ENCODE measurements around the gene STPG4. TPM values are rescaled to one million over a fixed set of nuclear protein-coding genes. Genes with fewer than 3 reads are reported as not detected.
"Not testable (repeated sequence)": the region's sequence is repeated elsewhere in the genome, so short reads cannot be mapped to it uniquely, and the experiment has no call there.

The STPG4 gene
- total RNA-seq, 6 donors from 2014 or later: 0.40 to 1.2 (median 0.48) TPM; not detected in 2

DNA sequence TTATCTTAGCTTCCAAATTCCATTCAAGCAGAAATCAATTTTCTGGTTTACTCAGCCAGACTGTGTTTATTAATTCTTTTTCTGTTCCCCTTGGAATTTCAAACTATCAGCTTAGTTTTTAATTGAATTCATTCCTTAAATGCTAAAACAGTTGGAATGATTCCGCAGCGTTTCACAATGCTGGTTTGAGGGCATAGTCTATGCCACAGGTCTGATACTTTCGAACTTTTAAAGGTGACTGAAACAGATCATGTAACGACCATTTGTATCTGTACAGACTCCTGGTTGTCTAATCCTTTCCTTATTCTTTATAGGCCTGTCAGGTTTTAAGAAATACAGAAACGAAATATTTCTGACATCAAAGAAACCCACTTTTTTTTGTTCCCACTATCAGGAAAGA, 45.4 kb downstream of the STPG4 start:
- Histone ChIP-seq H3K27ac (no peak overlapping the region), H3K27me3 (no peaks in the 10 kb centered on the region), H3K4me3 (no peak overlapping the region), H3K36me3 (no peaks in the 10 kb centered on the region), H3K9me3 (no peaks in the 10 kb centered on the region), H3K4me1 (no peaks in the 10 kb centered on the region)
- ATAC-seq (ENCODE audit: low FRiP score in 2 of 2): no peak
- 86 to 92% methylated on average over 5 of the region's 5 CpGs for WGBS, 2 donors
- no peak for TF ChIP-seq POLR2A (IDR thresholded peaks at IDR 0.05)
- TF ChIP-seq POLR2AphosphoS5 (IDR thresholded peaks at IDR 0.05): no peak
- no peak for TF ChIP-seq EP300 (IDR thresholded peaks at IDR 0.05)
- TF ChIP-seq CTCF (IDR thresholded peaks at IDR 0.05): no peak
- no peak for DNase-seq

- DNase-seq: no peak
- H3K9me3 ChIP-seq: no peaks in the 10 kb centered on the region
- H3K4me1 ChIP-seq: no peaks in the 10 kb centered on the region
- H3K36me3 ChIP-seq: no peaks in the 10 kb centered on the region
- TF ChIP-seq POLR2AphosphoS5 (IDR thresholded peaks at IDR 0.05): no peak
- TF ChIP-seq POLR2A (IDR thresholded peaks at IDR 0.05): no peak
- no peak for TF ChIP-seq CTCF (IDR thresholded peaks at IDR 0.05)
- no peak for TF ChIP-seq EP300 (IDR thresholded peaks at IDR 0.05)
- no peaks in the 10 kb centered on the region for H3K27me3 ChIP-seq
- no peak for ATAC-seq (ENCODE audit: low FRiP score in 2 of 2)
- H3K4me3 ChIP-seq: no peak overlapping the region
- H3K27ac ChIP-seq: no peak overlapping the region
- WGBS, 2 donors: 88 to 94% methylated on average over 4 of the region's 4 CpGs
These were observed 46.1 kb downstream of the STPG4 start for GRCh38 chr2:47109007-47109375.

GRCh38 chr2:47108267-47109006, 46.7 kb downstream of the STPG4 start:
- H3K9me3 ChIP-seq; DNase-seq; H3K4me1 ChIP-seq; H3K4me3 ChIP-seq; ATAC-seq (ENCODE audit: low FRiP score in 2 of 2); H3K27me3 ChIP-seq; H3K36me3 ChIP-seq; H3K27ac ChIP-seq: not testable (repeated sequence)
- 91 to 96% methylated on average over 18 of the region's 19 CpGs for WGBS, 2 donors

DNA sequence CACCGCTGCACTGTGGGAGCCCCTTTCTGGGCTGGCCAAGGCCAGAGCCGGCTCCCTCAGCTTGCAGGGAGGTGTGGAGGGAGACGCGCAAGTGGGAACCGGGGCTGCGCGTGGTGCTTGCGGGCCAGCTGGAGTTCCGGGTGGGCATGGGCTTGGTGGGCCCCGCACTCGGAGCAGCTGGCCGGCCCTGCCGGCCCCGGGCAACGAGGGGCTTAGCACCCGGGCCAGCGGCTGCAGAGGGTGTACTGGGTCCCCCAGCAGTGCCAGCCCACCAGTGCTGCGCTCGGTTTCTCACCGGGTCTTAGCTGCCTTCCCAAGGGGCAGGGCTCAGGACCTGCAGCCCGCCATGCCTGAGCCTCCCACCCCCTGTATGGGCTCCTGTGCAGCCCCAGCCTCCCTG, 47.9 kb downstream of the STPG4 start:
- not testable (repeated sequence) for H3K4me3 ChIP-seq; H3K27ac ChIP-seq; ATAC-seq (ENCODE audit: low FRiP score in 2 of 2); H3K27me3 ChIP-seq; H3K9me3 ChIP-seq; H3K4me1 ChIP-seq; H3K36me3 ChIP-seq
- peak in 1 of 2 donors; percentile 73 for DNase-seq
- 94 to 97% methylated on average over 15 to 17 of the region's 21 CpGs for WGBS, 2 donors

DNA sequence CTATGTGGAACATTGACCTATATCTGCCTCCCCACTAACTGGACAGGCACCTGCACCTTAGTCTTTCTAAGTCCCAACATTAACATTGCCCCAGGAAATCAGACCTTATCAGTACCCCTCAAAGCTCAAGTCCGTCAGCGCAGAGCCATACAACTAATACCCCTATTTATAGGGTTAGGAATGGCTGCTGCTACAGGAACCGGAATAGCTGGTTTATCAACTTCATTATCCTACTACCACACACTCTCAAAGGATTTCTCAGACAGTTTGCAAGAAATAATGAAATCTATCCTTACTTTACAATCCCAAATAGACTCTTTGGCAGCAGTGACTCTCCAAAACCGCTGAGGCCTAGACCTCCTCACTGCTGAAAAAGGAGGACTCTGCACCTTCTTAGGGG, 48.9 kb downstream of the STPG4 start:
- WGBS, 2 donors: 52 to 63% methylated on average over 4 of the region's 4 CpGs

DNA sequence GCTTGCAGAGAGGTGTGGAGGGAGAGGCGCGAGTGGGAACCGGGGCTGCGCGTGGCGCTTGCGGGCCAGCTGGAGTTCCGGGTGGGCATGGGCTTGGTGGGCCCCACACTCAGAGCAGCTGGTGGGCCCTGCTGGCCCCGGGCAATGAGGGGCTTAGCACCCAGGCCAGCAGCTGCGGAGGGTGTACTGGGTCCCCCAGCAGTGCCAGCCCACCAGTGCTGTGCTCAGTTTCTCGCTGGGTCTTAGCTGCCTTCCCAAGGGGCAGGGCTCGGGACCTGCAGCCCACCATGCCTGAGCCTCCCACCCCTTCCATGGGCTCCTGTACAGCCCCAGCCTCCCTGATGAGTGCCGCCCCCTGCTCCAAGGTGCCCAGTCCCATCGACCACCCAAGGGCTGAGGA, 55.4 kb downstream of the STPG4 start:
- H3K4me1 ChIP-seq; H3K9me3 ChIP-seq; H3K27ac ChIP-seq; H3K36me3 ChIP-seq; H3K4me3 ChIP-seq; ATAC-seq (ENCODE audit: low FRiP score in 2 of 2); H3K27me3 ChIP-seq: not testable (repeated sequence)
- DNase-seq: peak in 1 of 2 donors; percentile 74
- WGBS, 2 donors: 96 to 97% methylated on average over 8 to 13 of the region's 14 CpGs

More for the DNA sequence above, 48.9 kb downstream of the STPG4 start:
- not testable (repeated sequence) for ATAC-seq (ENCODE audit: low FRiP score in 2 of 2); H3K4me1 ChIP-seq; H3K27ac ChIP-seq; H3K9me3 ChIP-seq; H3K36me3 ChIP-seq; H3K4me3 ChIP-seq; H3K27me3 ChIP-seq; DNase-seq

DNA sequence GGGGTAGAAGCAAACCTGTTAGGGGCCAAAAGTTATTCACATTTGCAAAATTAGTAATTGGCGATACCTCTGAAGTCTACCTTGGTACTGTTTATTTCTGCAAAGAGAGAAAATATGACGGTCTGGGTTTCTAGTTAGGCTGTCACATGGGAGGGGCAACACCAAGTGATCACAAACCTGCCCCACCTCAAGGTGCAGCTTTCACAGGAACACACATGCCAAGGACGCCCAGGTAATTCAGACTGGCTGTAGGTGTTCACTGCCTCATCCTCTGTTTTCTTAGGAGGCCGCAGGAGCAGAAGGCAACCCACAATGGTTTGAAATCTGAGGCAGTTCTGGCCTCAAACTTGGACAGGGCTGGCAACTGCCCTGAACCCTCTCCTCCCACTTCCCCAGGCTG, 56.2 kb downstream of the STPG4 start:
- H3K27me3 ChIP-seq: no peaks in the 10 kb centered on the region
- TF ChIP-seq CTCF (IDR thresholded peaks at IDR 0.05) (no peak), EP300 (IDR thresholded peaks at IDR 0.05) (no peak), POLR2A (IDR thresholded peaks at IDR 0.05) (no peak), POLR2AphosphoS5 (IDR thresholded peaks at IDR 0.05) (no peak)
- no peaks in the 10 kb centered on the region for H3K36me3 ChIP-seq
- WGBS, 2 donors: 95% methylated on average over 2 to 4 of the region's 4 CpGs
- ATAC-seq (ENCODE audit: low FRiP score in 2 of 2) (peak in 1 of 2 donors; percentile 15), DNase-seq (no peak)
- H3K9me3 ChIP-seq: no peaks in the 10 kb centered on the region
- no peak overlapping the region for H3K27ac ChIP-seq
- H3K4me1 ChIP-seq: no peaks in the 10 kb centered on the region
- H3K4me3 ChIP-seq: no peak overlapping the region

Data from upper lobe of left lung (tissue), 6 donors.